GM19043 (cell line): Measurements from ENCODE around the gene SIM2.

Experiments used
- ATAC-seq: cut with Tn5 transposase; IDR thresholded peaks from one replicate; pipeline ENCODE4 v1.9.1; 2021; ENCODE audit warnings: low read depth; ENCODE audit not compliant: unreplicated experiment

Gene SIM2

DNA sequence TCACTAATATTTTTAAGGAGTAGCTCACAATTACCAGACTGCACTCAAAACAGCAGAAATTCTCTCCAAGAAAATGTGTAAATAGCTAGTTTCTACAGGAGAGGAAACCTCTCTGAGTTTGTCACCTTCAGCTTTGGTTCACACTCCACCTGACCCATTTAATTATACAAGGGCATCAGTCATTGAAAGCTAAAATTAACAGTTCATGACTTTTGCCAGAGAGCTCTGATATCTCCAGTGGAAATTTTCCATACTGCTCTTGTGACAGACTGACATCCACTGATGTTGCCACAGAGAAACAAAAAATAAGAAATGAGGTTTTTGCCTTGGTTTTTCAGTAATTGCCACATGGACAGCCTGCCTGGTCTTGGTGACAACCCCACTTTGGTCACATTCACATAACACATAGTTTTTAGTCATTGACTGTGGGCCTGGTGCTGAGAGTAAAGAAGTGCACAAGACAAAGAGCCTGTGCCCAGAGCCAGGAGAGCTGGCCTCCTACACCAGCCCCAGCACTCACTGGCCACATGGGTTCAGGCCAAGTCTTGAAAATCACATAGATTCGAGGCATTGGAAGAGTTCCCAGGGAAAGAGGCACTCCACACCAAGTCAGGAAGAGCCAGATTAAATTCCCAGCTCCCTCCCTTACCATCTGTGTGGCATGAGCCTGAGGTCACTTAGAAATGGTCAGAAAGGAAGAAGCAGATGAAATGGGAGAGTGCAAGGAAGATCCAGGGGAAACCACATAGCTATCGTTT is 13.8 kb upstream of the SIM2 start:
- no peak for ATAC-seq

DNA sequence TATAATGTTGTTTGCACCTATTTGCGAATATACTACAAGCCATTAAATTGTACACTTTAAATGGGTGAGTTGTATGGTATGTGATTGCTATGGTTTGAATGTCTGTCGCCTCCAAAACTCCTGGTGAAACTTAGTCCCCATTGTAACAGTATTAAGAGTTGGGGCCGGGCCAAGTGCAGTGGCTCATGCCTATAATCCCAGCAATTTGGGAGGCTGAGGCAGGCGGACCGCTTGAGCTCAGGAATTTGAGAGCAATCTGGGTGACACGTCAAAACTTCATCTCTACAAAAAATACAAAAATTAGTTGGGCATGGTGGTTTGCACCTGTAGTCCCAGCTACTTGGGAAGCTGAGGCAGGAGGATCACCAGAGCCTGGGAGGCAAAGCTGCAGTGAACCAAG is 12.0 kb upstream of the SIM2 start:
- ATAC-seq, result no peak

DNA sequence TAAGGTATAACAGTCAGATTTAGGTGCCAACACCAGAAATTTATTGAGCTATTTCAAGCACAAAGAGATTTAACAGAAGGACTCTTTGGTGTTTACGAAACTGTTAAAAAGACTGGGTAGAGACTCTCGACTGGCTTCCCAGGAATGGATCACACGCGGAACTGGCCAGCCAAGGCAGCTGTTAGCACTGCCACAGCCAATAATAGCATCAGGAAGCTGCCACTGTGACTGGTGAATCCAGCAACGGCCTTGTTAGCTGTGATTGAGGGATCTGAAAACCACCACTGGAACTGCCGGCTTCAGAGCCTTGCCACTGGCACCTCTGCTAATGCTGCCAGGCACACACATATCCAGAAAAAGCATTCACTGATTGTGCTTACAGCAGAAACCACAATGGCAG is 10.6 kb upstream of the SIM2 start:
- no peak for ATAC-seq

DNA sequence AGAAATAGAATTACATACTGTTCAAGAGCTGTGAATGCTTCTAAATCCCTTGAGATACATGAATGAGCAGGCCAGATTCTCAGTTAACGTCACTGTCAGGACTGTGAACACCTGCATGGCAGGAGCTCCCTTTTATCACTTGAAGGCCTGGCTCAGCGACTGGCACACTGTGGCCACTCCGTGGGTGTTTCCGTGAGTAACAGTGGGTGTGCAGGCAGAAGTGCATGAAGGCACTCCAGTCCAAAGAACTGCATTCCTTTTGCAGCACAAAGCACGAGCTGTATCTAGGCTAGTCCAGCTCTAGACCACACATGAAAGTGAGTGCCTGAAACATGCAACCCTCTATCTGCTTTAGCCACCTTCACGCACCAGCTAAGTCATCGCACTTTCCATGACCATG is 9.6 kb upstream of the SIM2 start:
- ATAC-seq, result no peak

DNA sequence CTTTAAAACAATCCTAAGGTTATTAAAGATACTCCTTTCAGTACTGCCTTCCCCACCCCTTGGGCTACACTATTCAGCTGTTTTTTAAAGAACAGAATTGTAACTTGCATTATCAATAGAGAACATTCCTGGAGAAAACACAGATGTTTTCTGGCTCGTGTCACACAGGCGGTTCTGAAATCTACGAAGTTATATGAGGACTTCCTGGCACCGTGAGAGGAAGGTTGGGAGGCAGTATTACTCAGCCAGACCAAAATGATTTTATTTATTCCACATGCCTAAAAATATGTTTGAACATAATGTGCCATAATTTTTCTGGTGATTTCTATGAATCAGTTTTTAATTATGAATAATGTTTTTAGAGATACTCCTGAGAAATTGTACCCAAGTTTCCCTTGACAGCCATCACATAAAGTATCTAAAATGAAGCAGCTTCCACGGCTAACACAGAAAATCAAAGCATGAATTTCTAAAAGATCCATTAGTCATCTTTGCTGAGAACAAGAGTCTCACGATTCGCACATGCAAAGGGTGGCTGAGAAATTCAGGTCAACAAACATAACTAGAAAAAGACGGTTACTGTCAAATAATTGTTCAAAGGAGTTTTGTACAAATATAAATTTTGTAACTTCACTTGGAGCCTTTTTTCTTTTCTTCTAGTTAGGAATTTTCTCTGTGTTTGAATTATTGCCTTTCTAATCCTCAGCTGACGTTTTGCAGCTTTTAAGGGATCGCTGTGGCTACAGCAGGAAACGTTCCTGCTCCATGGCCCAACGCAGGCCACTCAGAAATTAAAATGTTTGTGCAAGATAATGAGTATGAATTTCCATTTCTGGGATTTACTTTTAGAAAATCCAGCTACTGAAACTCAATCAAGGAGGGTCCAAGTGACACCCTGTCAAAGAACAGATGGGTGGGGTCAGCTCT is 8.0 kb upstream of the SIM2 start:
- no peak for ATAC-seq

DNA sequence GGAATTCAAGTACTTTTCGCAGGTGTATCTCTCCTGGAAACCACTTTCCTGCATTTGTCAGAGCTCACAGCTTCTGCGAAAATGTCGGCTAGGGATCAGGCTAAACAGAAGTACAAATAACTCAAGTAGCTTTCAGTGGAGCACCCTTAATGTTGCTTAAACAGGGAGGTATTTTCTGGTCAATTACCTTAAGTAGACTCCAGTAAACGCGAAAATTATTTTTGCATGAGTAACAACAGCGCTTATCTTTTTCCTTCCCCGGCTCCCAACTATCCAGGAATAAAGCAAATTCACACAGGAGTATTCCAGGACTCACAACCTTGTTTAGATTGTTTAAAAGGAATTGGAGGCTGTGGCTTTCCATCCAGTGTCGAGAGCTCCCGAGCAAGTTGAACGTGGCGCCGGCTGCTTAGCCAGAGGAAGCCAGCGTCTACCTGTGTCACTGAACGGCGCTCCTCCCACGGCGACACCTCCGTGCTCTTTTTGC is 7.3 kb upstream of the SIM2 start:
- no peak for ATAC-seq

DNA sequence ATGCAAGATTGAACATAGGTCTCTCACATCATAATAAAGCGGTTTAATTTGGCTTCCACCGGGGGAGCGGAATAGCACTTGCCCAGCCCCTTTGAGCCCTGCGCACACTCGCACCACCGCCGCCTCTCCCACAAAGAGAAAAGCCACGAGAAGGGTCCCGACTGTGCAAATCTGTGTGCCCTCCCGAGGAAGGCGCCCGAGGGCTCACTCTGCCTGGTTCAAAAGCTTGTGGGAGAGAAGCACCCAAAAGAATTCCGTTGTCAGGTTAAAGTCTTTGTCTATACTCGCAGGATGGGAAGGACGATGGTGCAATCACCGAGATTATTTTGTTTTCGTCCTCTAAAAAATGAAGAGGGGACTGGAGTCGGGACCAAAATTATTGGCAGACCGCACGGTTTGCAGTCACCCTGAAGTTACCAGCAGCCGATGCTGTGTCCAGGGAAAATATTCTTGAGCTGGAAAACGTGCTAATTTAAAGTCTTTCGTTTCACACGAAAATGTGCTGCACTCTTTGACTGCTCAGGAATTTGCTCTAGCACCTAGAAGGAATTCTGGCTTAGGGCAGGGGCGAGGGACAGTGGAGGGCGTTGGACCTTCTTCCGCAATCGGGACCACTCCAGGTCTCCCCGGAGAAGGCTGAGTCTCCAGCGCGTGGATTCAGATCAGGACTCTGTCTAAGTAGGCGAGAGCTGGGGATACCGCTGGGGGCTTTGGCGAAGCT is 6.6 kb upstream of the SIM2 start:
- ATAC-seq, result no peak

DNA sequence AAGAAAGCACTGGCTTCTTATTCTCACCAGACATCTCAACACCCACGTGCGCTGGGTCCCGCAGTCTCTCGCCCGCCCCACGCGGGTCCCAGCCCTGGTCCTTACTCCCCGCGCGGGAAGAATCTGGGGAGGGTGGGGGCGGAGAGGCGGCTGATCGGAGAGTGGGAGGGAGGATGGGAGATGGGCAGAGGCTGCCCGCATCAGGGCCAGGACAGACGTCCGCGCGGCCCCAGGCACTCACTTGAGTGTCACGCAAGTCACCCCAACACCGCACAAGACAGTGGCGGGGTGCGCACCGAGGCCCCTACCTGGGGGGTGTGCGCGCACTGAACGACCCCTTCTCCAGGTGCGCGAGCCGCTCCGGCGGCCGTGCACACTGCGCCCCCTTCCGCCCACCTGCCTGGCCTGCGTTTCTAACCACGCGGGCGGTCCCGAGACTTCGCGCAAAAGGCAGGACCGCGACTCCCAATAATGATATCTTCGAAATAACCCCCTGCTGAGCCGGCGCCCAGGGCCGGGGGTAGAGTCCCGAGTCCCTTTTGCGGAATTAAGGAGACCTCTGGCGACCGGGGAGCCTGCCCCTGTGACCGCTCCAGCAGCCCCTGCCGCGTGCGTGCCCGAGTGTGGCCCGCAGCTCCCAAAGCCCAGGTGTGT is 6.0 kb upstream of the SIM2 start:
- ATAC-seq, result no peak

DNA sequence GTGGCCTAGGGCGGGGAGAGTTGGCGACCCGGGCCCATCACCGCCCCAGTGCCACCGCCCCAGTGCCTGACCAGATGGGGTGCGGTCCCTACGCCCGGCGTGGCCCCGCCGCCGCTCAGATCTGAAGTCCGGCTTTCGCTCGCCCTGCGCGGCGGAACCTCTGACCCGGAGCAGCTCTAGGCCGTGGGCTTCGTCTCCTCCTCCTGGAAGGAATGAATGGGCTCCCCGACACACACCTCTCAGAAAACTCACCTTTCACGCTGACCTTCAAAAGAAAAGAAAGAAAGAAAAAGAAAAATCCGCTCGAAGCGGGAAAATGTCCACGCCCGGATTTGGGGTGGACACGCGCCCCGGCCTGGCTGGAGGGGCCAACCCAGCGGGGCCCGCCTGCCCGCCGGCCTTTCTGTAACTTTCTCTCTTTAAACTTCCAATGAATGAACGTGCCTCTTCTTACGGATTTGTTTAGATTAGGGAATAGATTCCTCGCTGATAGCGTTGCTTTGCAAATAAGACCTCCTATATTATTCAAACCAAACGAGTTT is 5.4 kb upstream of the SIM2 start:
- no peak for ATAC-seq

DNA sequence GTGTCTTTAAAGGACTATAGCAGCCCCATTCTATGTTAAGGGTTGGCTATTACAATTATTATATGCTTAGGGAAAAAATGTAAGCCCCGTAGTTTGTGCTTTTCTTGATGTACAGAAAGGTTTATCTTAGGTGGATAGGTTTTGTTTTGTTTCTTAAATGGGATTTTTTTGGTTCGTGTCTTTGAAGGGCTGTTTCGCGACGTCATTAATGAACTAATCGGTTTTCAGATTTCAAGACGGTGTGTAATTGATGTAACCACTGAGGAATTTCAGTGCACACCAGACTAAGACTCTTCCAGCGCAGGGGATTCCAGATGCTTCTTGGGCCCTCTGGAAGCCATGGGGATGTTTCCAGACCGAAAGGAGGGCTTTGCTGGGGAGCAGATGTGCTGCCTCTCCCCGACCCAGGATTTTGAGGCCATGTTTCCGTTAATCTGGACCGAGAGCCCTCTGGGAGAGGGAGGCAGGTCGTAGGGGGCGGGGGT is 4.8 kb upstream of the SIM2 start:
- no peak for ATAC-seq

DNA sequence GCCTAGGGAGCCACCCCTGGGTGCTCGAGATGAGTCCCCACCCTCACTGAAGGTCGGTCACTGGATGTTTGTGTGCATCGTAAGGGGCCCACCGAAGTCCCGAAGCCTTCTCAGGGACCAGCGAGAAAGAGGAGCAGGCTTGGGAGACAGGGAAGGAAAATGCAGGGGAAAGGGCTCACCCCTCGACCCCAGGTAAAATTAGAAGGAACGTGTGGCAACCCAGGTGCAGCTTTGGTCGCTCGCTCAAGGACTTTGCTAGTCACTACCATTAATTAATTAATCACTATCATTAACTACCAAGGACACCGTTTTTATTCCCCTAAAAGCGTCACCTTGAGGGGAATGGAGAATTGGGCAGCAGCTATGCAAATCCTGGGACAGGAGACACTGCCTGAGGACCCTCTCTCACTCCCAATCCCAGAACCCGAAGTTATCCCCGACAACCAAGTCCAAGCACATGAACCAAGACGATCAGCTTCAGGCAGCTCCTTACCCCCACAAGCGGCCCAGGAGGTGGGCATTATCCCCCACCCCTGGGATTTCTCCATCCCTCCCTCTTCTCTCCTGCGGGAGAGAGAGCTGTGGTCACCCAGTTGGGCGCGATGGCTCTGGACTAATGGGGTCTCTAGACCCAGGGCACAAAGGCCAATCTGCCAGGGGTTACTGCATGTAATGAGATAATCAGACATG is 4.2 kb upstream of the SIM2 start:
- no peak for ATAC-seq

DNA sequence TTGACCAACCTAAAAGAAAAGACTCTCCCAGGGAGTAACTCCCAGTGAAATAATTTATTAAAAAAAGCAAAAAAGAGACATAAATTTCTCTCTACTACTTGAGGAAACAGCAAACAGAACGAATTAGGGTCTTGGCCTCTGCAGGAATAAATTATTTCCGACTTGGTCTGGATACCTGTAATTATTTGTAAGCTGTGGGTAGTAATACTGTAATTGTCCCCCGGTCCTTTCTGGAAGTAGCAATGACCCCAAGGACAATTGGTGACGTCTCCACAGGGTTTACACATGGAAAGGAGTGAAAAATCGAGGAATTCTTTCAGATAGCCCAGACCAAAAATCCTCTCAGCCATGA is 3.7 kb upstream of the SIM2 start:
- ATAC-seq, result no peak

DNA sequence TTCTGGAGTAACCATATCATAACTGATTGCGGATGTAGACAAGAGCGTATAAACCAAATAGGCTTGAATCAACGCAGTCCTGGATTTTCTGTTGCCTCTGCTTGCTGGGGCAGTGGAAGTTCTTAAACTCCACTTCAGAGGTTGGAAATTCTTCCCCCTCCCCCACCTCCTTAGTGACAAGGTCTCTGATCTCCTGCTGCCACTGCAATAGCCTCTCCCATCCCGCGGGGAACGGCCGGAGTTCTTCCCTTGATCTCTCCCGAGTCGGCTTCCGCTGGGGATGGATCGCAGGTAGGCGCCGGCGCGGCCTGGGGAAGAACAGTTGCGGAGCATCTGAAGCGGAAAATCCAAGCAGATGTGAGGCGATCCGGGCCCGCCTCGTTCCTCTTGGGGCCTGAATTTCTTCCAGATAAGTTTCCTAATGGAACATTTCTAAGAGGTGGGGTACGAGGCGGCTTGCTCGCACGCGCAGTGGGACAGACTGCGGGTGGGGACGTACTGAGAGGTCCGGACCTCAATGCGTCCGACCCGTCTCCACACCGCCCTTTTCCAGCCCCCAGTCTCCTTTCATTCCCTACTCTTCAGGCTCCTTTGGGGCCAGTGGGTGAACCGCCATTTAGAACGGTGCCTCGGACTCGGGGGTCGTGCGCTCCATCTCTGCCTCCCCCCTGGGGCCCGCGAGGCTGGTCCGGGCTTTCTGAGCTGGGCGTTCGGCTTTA is 3.1 kb upstream of the SIM2 start:
- ATAC-seq, result no peak

DNA sequence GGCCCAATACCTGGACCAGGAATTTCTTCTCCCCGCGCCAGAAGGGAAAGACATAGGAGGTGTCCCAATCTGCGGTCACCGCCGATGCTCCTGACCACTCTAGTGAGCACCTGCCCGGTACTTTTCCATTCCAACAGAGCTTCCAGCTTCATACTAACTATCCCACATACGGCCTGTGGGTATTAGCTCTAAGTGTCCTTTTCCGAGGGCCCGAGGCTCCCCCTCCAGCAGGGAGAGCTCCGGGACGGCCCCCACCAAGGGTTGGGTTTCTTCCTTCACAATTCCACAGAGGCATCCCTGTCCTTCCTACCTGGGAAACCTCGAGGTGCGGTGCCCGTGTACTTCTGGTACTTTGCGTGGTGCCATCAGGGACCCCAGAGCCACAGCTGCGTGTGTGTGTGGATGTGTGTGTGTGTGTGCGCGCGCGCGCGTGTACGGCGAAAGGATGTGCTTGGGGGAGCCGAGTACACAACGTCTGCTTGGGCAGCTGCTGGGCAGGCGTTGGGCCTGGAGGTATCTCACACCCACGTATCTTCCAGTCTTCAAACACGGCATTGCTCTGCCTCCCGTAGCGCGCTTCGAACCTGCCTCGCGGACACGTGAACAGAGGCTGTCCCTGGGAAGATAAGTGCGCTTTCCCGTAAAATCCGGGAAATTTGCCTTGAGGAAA is 2.4 kb upstream of the SIM2 start:
- ATAC-seq, result no peak

DNA sequence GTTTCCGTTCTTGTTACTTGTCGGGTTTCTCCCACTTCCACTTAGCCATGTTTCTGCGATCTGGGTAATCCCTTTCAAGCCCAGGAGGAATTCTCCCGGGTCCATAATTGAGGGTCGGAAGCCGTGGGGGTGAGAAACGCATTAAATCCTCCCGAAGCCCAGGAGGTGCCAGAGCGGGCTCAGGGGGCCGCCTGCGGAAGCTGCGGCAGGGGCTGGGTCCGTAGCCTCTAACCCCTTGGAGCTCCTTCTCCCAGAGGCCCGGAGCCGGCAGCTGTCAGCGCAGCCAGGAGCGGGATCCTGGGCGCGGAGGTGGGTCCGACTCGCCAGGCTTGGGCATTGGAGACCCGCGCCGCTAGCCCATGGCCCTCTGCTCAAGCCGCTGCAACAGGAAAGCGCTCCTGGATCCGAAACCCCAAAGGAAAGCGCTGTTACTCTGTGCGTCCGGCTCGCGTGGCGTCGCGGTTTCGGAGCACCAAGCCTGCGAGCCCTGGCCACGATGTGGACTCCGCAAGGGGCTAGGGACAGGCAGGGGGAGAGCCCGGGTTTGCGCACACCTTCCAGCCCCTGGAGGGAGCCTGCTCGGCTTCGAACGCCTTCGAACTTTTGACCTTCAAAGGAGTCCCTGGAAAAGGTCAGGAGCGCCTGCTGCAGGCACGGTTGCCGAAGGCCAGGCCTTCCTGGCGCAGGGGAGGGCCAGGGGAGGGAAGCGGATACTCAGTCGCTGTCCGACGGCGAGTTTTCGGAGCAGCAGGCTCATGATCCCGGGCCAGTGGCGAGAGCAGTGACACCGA is 1.7 kb upstream of the SIM2 start:
- ATAC-seq, result no peak

DNA sequence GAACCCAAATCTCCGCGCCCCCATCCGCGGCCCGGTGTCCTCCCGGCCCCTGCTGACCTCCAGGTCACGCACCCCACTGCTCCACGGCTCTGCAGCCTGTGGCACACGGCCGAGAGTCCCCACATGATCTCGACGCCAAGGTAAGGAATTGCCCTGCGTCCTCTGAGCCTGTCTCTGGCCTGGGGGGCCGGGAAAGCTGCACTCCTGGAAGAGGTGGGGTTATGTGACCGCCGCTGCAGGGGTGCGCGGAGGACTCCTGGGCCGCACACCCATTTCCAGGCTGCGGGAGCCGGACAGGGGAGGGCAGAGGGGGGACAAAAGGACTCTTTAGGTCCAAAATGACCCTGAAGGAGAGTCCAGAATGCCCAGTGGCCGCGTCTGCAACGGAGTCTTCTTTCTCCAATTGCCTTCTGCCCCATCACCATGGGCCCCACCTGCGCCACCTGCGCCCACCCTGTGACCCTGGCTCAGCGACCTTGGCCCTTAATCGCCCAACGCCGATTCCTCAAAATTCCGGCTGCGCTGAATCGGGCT is 997 bp upstream of the SIM2 start:
- no peak for ATAC-seq

DNA sequence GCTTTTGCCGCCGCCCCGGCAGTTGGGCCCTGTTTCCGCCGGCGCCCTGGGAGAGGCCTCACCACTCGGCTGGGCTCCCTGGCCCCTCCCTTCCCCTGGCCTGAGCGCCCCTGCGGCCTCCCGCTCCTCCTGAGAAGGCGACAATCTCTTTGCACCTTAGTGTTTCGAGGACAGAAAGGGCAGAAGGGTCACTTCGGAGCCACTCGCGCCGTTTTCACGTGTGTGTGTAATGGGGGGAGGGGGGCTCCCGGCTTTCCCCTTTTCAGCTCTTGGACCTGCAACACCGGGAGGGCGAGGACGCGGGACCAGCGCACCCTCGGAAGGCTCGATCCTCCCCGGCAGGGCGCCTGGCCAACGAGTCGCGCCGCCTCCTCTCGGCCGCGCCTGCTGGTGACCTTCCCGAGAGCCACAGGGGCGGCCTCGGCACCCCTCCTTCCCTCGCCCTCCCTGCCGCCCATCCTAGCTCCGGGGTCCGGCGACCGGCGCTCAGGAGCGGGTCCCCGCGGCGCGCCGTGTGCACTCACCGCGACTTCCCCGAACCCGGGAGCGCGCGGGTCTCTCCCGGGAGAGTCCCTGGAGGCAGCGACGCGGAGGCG is 432 bp upstream of the SIM2 start:
- no peak for ATAC-seq
